M059J (cell line): ENCODE results near the gene GRIN2A. TPM values are rescaled to one million over a fixed set of nuclear protein-coding genes. Genes with fewer than 3 reads are reported as not detected.

Source experiments
- DNase-seq: peaks from one replicate; pipeline ENCODE4 v3.0.0-alpha.2; 2012; ENCODE audit warnings: low read depth
- total RNA-seq: library from RNA; depleted of rRNA; stranded (reverse); fragments of >200 nt; shearing (Covaris generic); gene quantifications from 2 replicates; pipeline ENCODE4 v1.2.3, GENCODE V29; 2014

Gene GRIN2A
- total RNA-seq, 1 experiment from 2014 or later = 9.8 TPM

GRCh38 chr16:9917691-9918090, 264.5 kb downstream of the GRIN2A start:
- DNase-seq = no peak

- no peak for DNase-seq
These were observed 268.5 kb downstream of the GRIN2A start for GRCh38 chr16:9913604-9914326.

GRCh38 chr16:9911989-9912388, 270.2 kb downstream of the GRIN2A start:
- no peak for DNase-seq

GRCh38 chr16:9911231-9911630, 271.0 kb downstream of the GRIN2A start:
- DNase-seq = no peak

GRCh38 chr16:9909072-9909825, 273.0 kb downstream of the GRIN2A start:
- DNase-seq = peak; percentile 87

- DNase-seq = peak; percentile 84
These were observed 273.6 kb downstream of the GRIN2A start for GRCh38 chr16:9908613-9909012.

- peak; percentile 11 for DNase-seq
These were observed 274.5 kb downstream of the GRIN2A start for GRCh38 chr16:9907752-9908151.

GRCh38 chr16:9906218-9906617, 276.0 kb downstream of the GRIN2A start:
- DNase-seq = peak; percentile 93

- no peak for DNase-seq
These were observed 277.7 kb downstream of the GRIN2A start for GRCh38 chr16:9904526-9904925.

GRCh38 chr16:9900576-9900975, 281.7 kb downstream of the GRIN2A start:
- peak; percentile 62 for DNase-seq

- no peak for DNase-seq
These were observed 283.7 kb downstream of the GRIN2A start for GRCh38 chr16:9898555-9898954.

GRCh38 chr16:9898124-9898523, 284.1 kb downstream of the GRIN2A start:
- no peak for DNase-seq

GRCh38 chr16:9895817-9896216, 286.4 kb downstream of the GRIN2A start:
- DNase-seq = no peak

GRCh38 chr16:9885876-9886275, 296.4 kb downstream of the GRIN2A start:
- DNase-seq = no peak

GRCh38 chr16:9885467-9885866, 296.8 kb downstream of the GRIN2A start:
- no peak for DNase-seq

GRCh38 chr16:9875981-9876380, 306.2 kb downstream of the GRIN2A start:
- peak; percentile 85 for DNase-seq

GRCh38 chr16:9874219-9874618, 308.0 kb downstream of the GRIN2A start:
- DNase-seq = no peak

GRCh38 chr16:9870962-9871361, 311.3 kb downstream of the GRIN2A start:
- DNase-seq = no peak

GRCh38 chr16:9869776-9870175, 312.5 kb downstream of the GRIN2A start:
- DNase-seq = no peak

GRCh38 chr16:9868606-9869149, 313.6 kb downstream of the GRIN2A start:
- no peak for DNase-seq

- no peak for DNase-seq
These were observed 315.1 kb downstream of the GRIN2A start for GRCh38 chr16:9867176-9867575.

GRCh38 chr16:9864461-9864860, 317.8 kb downstream of the GRIN2A start:
- DNase-seq = no peak

GRCh38 chr16:9862327-9862726, 319.9 kb downstream of the GRIN2A start:
- no peak for DNase-seq
